Hepatocyte (in vitro differentiated cells): Measurements from ENCODE around the gene MOB2. TPM values are rescaled to one million over a fixed set of nuclear protein-coding genes. Genes with fewer than 3 reads are reported as not detected.

ENCODE experiments used
- DNase-seq: peaks from one replicate; pipeline ENCODE4 v3.0.0-alpha.2; 2016; ENCODE audit warnings: low spot score
- H2AFZ ChIP-seq: fragments of 200-600 bp; sonication (generic); 2 replicates; pipeline ENCODE4 v1.6.0; 2016; ENCODE audit warnings: antibody characterized with exemption, mild to moderate bottlenecking
- H3K27ac ChIP-seq: fragments of 200-600 bp; sonication (generic); 2 replicates; pipeline ENCODE4 v1.5.1; 2016; ENCODE audit warnings: mild to moderate bottlenecking
- H3K27me3 ChIP-seq: fragments of 200-600 bp; sonication (generic); 2 replicates; pipeline ENCODE4 v1.6.1; 2016
- H3K36me3 ChIP-seq: fragments of 200-600 bp; sonication (generic); replicated peaks from 2 replicates; pipeline ENCODE4 v1.5.1; 2016; ENCODE audit warnings: low read depth; ENCODE audit not compliant: insufficient read depth
- H3K4me1 ChIP-seq: fragments of 200-600 bp; sonication (generic); 2 replicates; pipeline ENCODE4 v1.5.1; 2016; ENCODE audit warnings: mild to moderate bottlenecking, moderate library complexity; ENCODE audit not compliant: insufficient read depth
- H3K4me2 ChIP-seq: fragments of 200-600 bp; sonication (generic); 2 replicates; pipeline ENCODE4 v1.6.0; 2016
- H3K4me3 ChIP-seq: fragments of 200-600 bp; sonication (generic); 2 replicates; pipeline ENCODE4 v1.5.1; 2016; ENCODE audit warnings: mild to moderate bottlenecking
- H3K79me2 ChIP-seq: fragments of 200-600 bp; sonication (generic); 2 replicates; pipeline ENCODE4 v1.6.0; 2017; ENCODE audit warnings: mild to moderate bottlenecking
- H3K9me2 ChIP-seq: fragments of 200-600 bp; sonication (generic); replicated peaks from 2 replicates; pipeline ENCODE4 v1.6.0; 2017; ENCODE audit warnings: mild to moderate bottlenecking; ENCODE audit not compliant: insufficient read depth
- H3K9me3 ChIP-seq: fragments of 200-600 bp; sonication (generic); 2 replicates; pipeline ENCODE4 v1.5.1; 2016; ENCODE audit warnings: low read depth, mild to moderate bottlenecking
- H4K20me1 ChIP-seq: fragments of 200-600 bp; sonication (generic); 2 replicates; pipeline ENCODE4 v1.6.0; 2016; ENCODE audit warnings: mild to moderate bottlenecking; ENCODE audit not compliant: insufficient read depth, poor library complexity, severe bottlenecking
- EZH2 ChIP-seq: fragments of 200-600 bp; sonication (generic); IDR thresholded peaks from 2 replicates; pipeline ENCODE4 v1.6.1; 2016; ENCODE audit warnings: antibody characterized with exemption, mild to moderate bottlenecking, borderline replicate concordance
- EZH2phosphoT487 ChIP-seq: fragments of 200-600 bp; sonication (generic); IDR thresholded peaks from one replicate; pipeline ENCODE4 v1.6.1; 2018; ENCODE audit warnings: antibody characterized with exemption, mild to moderate bottlenecking, low read depth, moderate library complexity; ENCODE audit not compliant: unreplicated experiment, severe bottlenecking
- WGBS: methylation state at CpG from one replicate; pipeline ENCODE4 v1.1.6; 2016; ENCODE audit warnings: low lambda C conversion rate; ENCODE audit errors: missing lambda C conversion rate; 5-methylcytosine and 5-hydroxymethylcytosine counted together
- polyA plus RNA-seq: library from polyadenylated mRNA; unstranded; fragments of >200 nt; fragmentation: Nextera tagmentation; extraction: Ambion mirVana; gene quantifications from 2 replicates; pipeline ENCODE4 v1.2.1, GENCODE V29; 2016
- total RNA-seq: library from RNA; depleted of rRNA; stranded (reverse); fragments of >200 nt; gene quantifications from 2 replicates; pipeline ENCODE4 v1.2.3, GENCODE V29; 2014
- TF ChIP-seq, protein P1 (sequence below): fragments of 200-600 bp; sonication (generic); IDR thresholded peaks from 2 replicates; pipeline ENCODE4 v1.5.1; 2016; ENCODE audit warnings: antibody characterized with exemption, mild to moderate bottlenecking; ENCODE audit not compliant: poor library complexity

MOB2 gene
- total and polyA plus RNA-seq, 2 experiments from 2014 or later, result 12.5 to 48.2 TPM

DNA sequence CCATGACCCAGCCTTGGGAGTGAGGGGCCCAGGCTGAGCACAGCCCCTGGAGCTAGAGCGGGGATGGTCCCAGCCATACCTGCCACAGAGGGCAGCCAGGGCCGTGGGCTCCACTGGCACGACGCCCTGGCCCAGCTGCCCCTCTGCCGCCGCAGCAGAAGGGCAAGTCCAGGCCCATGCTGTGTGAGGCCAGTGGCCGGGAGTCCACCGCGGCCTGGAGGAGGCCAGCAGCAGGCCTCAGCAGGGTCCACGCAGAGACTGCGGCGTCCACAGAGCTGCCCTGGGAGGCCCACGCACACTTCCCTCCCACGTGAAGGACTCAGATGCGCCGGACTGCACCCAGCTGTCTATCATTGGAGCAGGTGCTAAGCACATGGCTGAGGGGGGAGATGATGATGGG lies 23.5 kb downstream of the MOB2 start:
- H3K27me3 ChIP-seq, result no peaks in the 10 kb centered on the region
- H3K36me3 ChIP-seq, result no peaks in the 10 kb centered on the region
- TF ChIP-seq, protein P1, sequence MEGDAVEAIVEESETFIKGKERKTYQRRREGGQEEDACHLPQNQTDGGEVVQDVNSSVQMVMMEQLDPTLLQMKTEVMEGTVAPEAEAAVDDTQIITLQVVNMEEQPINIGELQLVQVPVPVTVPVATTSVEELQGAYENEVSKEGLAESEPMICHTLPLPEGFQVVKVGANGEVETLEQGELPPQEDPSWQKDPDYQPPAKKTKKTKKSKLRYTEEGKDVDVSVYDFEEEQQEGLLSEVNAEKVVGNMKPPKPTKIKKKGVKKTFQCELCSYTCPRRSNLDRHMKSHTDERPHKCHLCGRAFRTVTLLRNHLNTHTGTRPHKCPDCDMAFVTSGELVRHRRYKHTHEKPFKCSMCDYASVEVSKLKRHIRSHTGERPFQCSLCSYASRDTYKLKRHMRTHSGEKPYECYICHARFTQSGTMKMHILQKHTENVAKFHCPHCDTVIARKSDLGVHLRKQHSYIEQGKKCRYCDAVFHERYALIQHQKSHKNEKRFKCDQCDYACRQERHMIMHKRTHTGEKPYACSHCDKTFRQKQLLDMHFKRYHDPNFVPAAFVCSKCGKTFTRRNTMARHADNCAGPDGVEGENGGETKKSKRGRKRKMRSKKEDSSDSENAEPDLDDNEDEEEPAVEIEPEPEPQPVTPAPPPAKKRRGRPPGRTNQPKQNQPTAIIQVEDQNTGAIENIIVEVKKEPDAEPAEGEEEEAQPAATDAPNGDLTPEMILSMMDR, result no peak
- TF ChIP-seq EZH2phosphoT487 (no peak), EZH2 (no peak)
- DNase-seq, result no peak
- 97% methylated on average over 16 of the region's 16 CpGs for WGBS
- no peaks in the 10 kb centered on the region for H3K9me2 ChIP-seq
- H3K27ac ChIP-seq, result no peak overlapping the region
- no peaks in the 10 kb centered on the region for H3K4me1 ChIP-seq
- H3K4me2 ChIP-seq, result no peak overlapping the region
- H3K79me2 ChIP-seq, result no peaks in the 10 kb centered on the region
- no peaks in the 10 kb centered on the region for H4K20me1 ChIP-seq
- no peak overlapping the region for H3K4me3 ChIP-seq
- no peaks in the 10 kb centered on the region for H3K9me3 ChIP-seq
- H2AFZ ChIP-seq, result no peak overlapping the region

DNA sequence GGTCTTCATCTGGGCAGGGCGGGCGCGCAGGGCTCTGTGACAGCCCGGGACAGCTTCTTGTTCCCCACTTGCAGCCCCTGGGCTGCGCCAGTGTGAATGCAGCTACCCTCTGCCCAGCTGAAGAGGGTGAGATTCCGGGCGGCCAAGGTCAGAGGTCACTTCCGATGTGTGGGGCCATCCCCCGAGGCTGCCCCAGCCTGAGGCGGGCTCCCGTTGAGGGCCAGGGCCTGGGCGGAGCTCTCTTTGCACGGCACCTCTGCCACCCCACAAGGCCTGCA lies 23.9 kb downstream of the MOB2 start:
- H3K4me2 ChIP-seq, result no peak overlapping the region
- no peaks in the 10 kb centered on the region for H4K20me1 ChIP-seq
- no peak for DNase-seq
- 93% methylated on average over 13 of the region's 13 CpGs for WGBS
- no peaks in the 10 kb centered on the region for H3K4me1 ChIP-seq
- no peaks in the 10 kb centered on the region for H3K9me2 ChIP-seq
- H3K36me3 ChIP-seq, result no peaks in the 10 kb centered on the region
- H3K79me2 ChIP-seq, result no peaks in the 10 kb centered on the region
- TF ChIP-seq EZH2 (no peak), EZH2phosphoT487 (no peak)
- TF ChIP-seq, protein P1, result no peak
- no peaks in the 10 kb centered on the region for H3K27me3 ChIP-seq
- H2AFZ ChIP-seq, result no peak overlapping the region
- no peak overlapping the region for H3K4me3 ChIP-seq
- H3K9me3 ChIP-seq, result no peaks in the 10 kb centered on the region
- no peak overlapping the region for H3K27ac ChIP-seq

DNA sequence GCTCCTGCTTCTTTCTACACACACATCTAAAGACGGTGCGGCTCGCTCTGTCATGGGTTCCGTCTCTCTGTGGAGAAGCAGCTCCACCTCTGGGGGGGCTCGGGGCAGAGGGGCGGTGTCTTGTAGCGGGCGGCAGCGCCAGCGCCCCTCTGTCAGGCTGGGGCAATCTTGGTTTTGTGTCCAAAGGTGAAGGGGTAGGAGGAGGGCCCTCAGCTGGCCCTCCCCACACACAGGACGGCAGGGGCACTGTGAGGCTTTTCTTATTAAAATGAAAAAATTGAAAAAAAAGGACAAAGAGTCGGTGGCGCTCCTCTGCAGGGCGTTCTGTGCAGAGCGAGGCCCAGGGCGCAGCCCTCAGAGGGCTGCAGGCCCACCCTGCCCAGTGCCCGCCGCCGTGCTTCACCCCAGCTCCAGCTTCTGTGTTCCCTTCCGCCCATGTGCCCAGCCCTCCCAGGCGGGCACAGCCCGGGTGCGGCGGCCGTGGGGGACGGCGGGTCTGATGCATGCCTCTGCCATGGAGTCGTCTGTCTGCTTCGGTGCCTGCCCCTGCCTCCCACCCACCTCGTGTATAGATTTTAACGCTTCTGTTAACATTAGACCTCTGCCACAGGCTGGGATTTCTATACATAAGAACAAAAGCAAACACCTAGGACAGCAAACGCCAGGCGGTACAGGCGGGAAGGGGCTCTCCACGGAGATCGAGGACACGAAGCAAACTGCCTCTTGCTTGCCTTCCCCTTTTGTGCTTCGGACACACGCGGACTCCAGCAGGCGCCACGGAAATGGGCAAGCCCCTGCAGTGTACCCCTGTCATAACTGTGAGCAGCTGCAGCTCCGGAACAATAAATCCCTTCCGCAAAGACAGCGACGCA lies 24.5 kb downstream of the MOB2 start:
- Histone ChIP-seq H4K20me1 (no peaks in the 10 kb centered on the region), H3K9me2 (no peaks in the 10 kb centered on the region), H3K79me2 (no peaks in the 10 kb centered on the region), H3K27ac (no peak overlapping the region), H3K27me3 (no peaks in the 10 kb centered on the region), H2AFZ (no peak overlapping the region), H3K9me3 (no peaks in the 10 kb centered on the region), H3K36me3 (no peaks in the 10 kb centered on the region), H3K4me2 (no peak overlapping the region), H3K4me3 (no peak overlapping the region), H3K4me1 (no peaks in the 10 kb centered on the region)
- no peak for DNase-seq
- TF ChIP-seq EZH2 (no peak), EZH2phosphoT487 (no peak)
- TF ChIP-seq, protein P1, result no peak
- 89% methylated on average over 43 of the region's 46 CpGs for WGBS
